WTC11 (cell line): ENCODE data around the gene NDUFAF2. TPM values are rescaled to one million over a fixed set of nuclear protein-coding genes. Genes with fewer than 3 reads are reported as not detected.

Experiments
- ATAC-seq: fragments of 200-7000 bp; cut with Tn5 transposase; 2 replicates; pipeline ENCODE4 v1.10.0; 2021; ENCODE audit warnings: mild to moderate bottlenecking, moderate library complexity
- CTCF ChIA-PET: fragments of 300-600 bp; sonication (Branson Sonifier 250); formaldehyde crosslinking; loops from one replicate; lab custom pipeline; 2021; ENCODE audit warnings: antibody characterized with exemption; lab: Charles Lee
- POLR2A ChIA-PET: fragments of 350-600 bp; sonication (Branson Sonifier 250); formaldehyde crosslinking; loops from one replicate; lab custom pipeline; 2021; ENCODE audit warnings: antibody characterized with exemption; lab: Charles Lee
- DNase-seq: peaks from one replicate; pipeline ENCODE4 v3.0.0; 2021; ENCODE audit warnings: low spot score
- H3K27ac Mint-ChIP-seq: 2 replicates; pipeline ENCODE4 v1.8.0; 2021; ENCODE audit warnings: mixed read lengths
- H3K27me3 Mint-ChIP-seq: 2 replicates; pipeline ENCODE4 v1.8.0; 2021; ENCODE audit warnings: low read depth, mild to moderate bottlenecking, moderate library complexity, mixed read lengths
- H3K36me3 Mint-ChIP-seq: 2 replicates; pipeline ENCODE4 v1.8.0; 2021; ENCODE audit warnings: mixed read lengths
- H3K4me1 Mint-ChIP-seq: 2 replicates; pipeline ENCODE4 v1.8.0; 2022; ENCODE audit warnings: mixed read lengths
- H3K4me3 Mint-ChIP-seq: 2 replicates; pipeline ENCODE4 v1.8.0; 2021; ENCODE audit warnings: mild to moderate bottlenecking, moderate library complexity, mixed read lengths
- H3K9me3 Mint-ChIP-seq: 2 replicates; pipeline ENCODE4 v1.8.0; 2021; ENCODE audit warnings: mixed read lengths
- FOXJ3 ChIP-seq: sonication (generic); formaldehyde crosslinking; IDR thresholded peaks from 2 replicates; pipeline ENCODE4 v1.9.0; 2021; ENCODE audit warnings: missing genetic modification reagents, mild to moderate bottlenecking, borderline replicate concordance
- FOXP1 ChIP-seq: sonication (generic); formaldehyde crosslinking; IDR thresholded peaks from 2 replicates; pipeline ENCODE4 v1.8.0; 2022; ENCODE audit warnings: missing genetic modification reagents, mild to moderate bottlenecking, moderate library complexity, borderline replicate concordance
- JUN ChIP-seq: sonication (generic); formaldehyde crosslinking; IDR thresholded peaks from 2 replicates; pipeline ENCODE4 v1.8.0; 2023; ENCODE audit warnings: mild to moderate bottlenecking, missing genetic modification reagents
- NFATC4 ChIP-seq: fragments of 250-450 bp; sonication (Bioruptor Pico); IDR thresholded peaks from 2 replicates; pipeline ENCODE4 v1.9.0; 2021; ENCODE audit warnings: mild to moderate bottlenecking
- NFE2L1 ChIP-seq: sonication (generic); formaldehyde crosslinking; IDR thresholded peaks from 2 replicates; pipeline ENCODE4 v1.8.1; 2023; ENCODE audit warnings: missing genetic modification reagents
- NR1H2 ChIP-seq: sonication (generic); formaldehyde crosslinking; IDR thresholded peaks from 2 replicates; pipeline ENCODE4 v1.9.0; 2021; ENCODE audit warnings: mild to moderate bottlenecking, moderate library complexity, missing genetic modification reagents
- NR2C2 ChIP-seq: sonication (generic); formaldehyde crosslinking; IDR thresholded peaks from 2 replicates; pipeline ENCODE4 v1.8.0; 2022; ENCODE audit warnings: mild to moderate bottlenecking, missing genetic modification reagents
- ZNF219 ChIP-seq: sonication (generic); formaldehyde crosslinking; IDR thresholded peaks from 2 replicates; pipeline ENCODE4 v1.8.0; 2023; ENCODE audit warnings: missing genetic modification reagents, mild to moderate bottlenecking, borderline replicate concordance
- ZNF396 ChIP-seq: fragments of 250-450 bp; sonication (Bioruptor Pico); IDR thresholded peaks from 2 replicates; pipeline ENCODE4 v1.8.0; 2021; ENCODE audit warnings: mild to moderate bottlenecking, moderate library complexity, borderline replicate concordance
- total RNA-seq: library from RNA; stranded (reverse); gene quantifications from 3 replicates; pipeline ENCODE4 v1.2.3, GENCODE V29; 2021
- TF ChIP-seq, protein P1 (sequence below): sonication (generic); formaldehyde crosslinking; IDR thresholded peaks from 2 replicates; pipeline ENCODE4 v1.8.0; 2022; ENCODE audit warnings: missing genetic modification reagents
- TF ChIP-seq, protein P2 (sequence below): sonication (generic); formaldehyde crosslinking; IDR thresholded peaks from 2 replicates; pipeline ENCODE4 v1.8.1; 2023; ENCODE audit warnings: mild to moderate bottlenecking, moderate library complexity, missing genetic modification reagents
- TF ChIP-seq, protein P3 (sequence below): sonication (generic); formaldehyde crosslinking; IDR thresholded peaks from 2 replicates; pipeline ENCODE4 v1.8.0; 2023; ENCODE audit warnings: missing genetic modification reagents
- TF ChIP-seq, protein P4 (sequence below): sonication (generic); formaldehyde crosslinking; IDR thresholded peaks from 2 replicates; pipeline ENCODE4 v1.8.0; 2022; ENCODE audit warnings: mild to moderate bottlenecking, missing genetic modification reagents
- TF ChIP-seq, protein P5 (sequence below): fragments of 250-450 bp; sonication (Bioruptor Pico); IDR thresholded peaks from 2 replicates; pipeline ENCODE4 v1.9.0; 2021; ENCODE audit warnings: moderate library complexity, mild to moderate bottlenecking, inconsistent platforms, borderline replicate concordance

The NDUFAF2 gene
- total RNA-seq, 1 experiment from 2014 or later, result 42.0 TPM

DNA sequence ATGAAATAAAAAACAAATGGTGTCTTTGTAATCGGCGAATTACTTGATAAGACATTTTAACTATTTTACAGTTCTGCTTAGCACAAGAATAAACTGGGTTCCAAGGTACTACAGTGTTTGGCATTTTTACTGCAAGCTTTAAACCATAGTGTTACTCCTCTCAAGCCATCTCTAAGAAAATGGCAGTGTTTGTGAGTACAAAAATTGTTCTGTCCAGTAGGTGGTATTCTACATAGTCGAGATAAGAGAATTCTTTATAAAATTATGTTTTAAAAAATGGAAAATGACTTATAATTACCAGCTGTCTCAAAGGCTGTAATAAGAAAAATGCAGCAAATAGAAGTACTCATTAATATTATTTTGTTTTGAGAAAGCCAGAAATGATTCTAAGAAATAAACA is 214.1 kb downstream of the NDUFAF2 start (continued):
- TF ChIP-seq, protein P1, sequence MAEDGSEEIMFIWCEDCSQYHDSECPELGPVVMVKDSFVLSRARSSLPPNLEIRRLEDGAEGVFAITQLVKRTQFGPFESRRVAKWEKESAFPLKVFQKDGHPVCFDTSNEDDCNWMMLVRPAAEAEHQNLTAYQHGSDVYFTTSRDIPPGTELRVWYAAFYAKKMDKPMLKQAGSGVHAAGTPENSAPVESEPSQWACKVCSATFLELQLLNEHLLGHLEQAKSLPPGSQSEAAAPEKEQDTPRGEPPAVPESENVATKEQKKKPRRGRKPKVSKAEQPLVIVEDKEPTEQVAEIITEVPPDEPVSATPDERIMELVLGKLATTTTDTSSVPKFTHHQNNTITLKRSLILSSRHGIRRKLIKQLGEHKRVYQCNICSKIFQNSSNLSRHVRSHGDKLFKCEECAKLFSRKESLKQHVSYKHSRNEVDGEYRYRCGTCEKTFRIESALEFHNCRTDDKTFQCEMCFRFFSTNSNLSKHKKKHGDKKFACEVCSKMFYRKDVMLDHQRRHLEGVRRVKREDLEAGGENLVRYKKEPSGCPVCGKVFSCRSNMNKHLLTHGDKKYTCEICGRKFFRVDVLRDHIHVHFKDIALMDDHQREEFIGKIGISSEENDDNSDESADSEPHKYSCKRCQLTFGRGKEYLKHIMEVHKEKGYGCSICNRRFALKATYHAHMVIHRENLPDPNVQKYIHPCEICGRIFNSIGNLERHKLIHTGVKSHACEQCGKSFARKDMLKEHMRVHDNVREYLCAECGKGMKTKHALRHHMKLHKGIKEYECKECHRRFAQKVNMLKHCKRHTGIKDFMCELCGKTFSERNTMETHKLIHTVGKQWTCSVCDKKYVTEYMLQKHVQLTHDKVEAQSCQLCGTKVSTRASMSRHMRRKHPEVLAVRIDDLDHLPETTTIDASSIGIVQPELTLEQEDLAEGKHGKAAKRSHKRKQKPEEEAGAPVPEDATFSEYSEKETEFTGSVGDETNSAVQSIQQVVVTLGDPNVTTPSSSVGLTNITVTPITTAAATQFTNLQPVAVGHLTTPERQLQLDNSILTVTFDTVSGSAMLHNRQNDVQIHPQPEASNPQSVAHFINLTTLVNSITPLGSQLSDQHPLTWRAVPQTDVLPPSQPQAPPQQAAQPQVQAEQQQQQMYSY (CRISPR knock-in tag), result no peak
- TF ChIP-seq NR1H2, result no peak

DNA sequence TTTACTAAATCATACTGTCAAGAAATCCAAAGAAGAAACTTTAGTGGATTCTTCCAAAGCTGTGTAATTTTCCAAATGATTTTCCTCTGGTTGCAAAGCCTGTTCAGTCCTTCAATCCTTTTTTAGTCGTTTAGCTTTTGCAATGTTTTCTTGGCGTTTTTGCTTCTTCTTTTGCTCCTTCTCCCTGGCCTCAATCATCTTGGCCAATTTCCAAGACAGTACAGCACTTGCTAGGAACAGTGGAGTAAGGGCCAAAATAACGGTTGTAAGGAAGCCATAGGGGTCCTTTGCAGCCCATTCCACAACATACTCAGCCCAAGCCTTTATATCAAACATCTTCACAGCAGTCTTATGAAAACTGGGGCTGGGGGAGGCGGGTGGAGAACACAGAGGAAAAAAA is 214.8 kb downstream of the NDUFAF2 start:
- TF ChIP-seq FOXJ3 (CRISPR knock-in tag) (no peak), ZNF396 (no peak), NFATC4 (no peak)
- TF ChIP-seq, all 79 proteins: peak for 0
- Mint-ChIP-seq H3K9me3 (peaks cover 11% of the 10 kb centered on the region), H3K36me3 (peaks cover 37% of the 10 kb centered on the region), H3K4me3 (no peak overlapping the region), H3K4me1 (peaks cover 17% of the 10 kb centered on the region), H3K27ac (no peak overlapping the region), H3K27me3 (no peaks in the 10 kb centered on the region)
- ATAC-seq (no peak), DNase-seq (no peak)
- ChIA-PET CTCF (no interaction called here), POLR2A (no interaction called here)

DNA sequence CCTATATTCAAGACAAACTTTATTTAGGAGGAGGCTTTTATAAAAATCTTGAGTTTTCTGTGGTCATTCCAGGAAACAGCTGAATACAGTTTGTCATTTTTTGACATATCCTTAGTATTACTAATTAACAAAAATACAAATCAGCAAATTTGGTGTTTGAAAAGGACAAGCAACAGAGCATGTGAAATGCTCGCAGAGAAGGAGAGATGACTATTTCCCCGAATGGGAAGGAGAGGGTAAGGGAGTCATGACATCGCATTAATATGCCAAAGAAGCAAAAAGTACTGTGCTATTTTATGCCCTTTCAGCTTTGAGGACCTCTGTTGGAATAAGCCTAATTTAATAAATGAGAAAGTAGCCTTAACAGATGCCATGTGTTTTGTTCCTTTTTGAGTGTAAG is 215.5 kb downstream of the NDUFAF2 start:
- H3K36me3 Mint-ChIP-seq, result peaks cover 39% of the 10 kb centered on the region
- H3K4me1 Mint-ChIP-seq, result peaks cover 20% of the 10 kb centered on the region
- no peak for DNase-seq
- H3K9me3 Mint-ChIP-seq, result peaks cover 11% of the 10 kb centered on the region
- no peak overlapping the region for H3K27ac Mint-ChIP-seq
- no peaks in the 10 kb centered on the region for H3K27me3 Mint-ChIP-seq
- no peak for TF ChIP-seq NFE2L1 (CRISPR knock-in tag)
- TF ChIP-seq, protein P1 (CRISPR knock-in tag), result no peak
- TF ChIP-seq, protein P2, sequence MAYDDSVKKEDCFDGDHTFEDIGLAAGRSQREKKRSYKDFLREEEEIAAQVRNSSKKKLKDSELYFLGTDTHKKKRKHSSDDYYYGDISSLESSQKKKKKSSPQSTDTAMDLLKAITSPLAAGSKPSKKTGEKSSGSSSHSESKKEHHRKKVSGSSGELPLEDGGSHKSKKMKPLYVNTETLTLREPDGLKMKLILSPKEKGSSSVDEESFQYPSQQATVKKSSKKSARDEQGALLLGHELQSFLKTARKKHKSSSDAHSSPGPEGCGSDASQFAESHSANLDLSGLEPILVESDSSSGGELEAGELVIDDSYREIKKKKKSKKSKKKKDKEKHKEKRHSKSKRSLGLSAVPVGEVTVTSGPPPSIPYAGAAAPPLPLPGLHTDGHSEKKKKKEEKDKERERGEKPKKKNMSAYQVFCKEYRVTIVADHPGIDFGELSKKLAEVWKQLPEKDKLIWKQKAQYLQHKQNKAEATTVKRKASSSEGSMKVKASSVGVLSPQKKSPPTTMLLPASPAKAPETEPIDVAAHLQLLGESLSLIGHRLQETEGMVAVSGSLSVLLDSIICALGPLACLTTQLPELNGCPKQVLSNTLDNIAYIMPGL (CRISPR knock-in tag), result no peak
- no peak for TF ChIP-seq ZNF219 (CRISPR knock-in tag)
- TF ChIP-seq, protein P3, sequence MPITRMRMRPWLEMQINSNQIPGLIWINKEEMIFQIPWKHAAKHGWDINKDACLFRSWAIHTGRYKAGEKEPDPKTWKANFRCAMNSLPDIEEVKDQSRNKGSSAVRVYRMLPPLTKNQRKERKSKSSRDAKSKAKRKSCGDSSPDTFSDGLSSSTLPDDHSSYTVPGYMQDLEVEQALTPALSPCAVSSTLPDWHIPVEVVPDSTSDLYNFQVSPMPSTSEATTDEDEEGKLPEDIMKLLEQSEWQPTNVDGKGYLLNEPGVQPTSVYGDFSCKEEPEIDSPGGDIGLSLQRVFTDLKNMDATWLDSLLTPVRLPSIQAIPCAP (CRISPR knock-in tag), result no peak
- TF ChIP-seq, protein P4, sequence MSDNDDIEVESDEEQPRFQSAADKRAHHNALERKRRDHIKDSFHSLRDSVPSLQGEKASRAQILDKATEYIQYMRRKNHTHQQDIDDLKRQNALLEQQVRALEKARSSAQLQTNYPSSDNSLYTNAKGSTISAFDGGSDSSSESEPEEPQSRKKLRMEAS (CRISPR knock-in tag), result no peak
- no peak for TF ChIP-seq NR2C2 (CRISPR knock-in tag)
- no peak for TF ChIP-seq JUN (CRISPR knock-in tag)
- no peak for TF ChIP-seq NFATC4
- TF ChIP-seq, protein P5, sequence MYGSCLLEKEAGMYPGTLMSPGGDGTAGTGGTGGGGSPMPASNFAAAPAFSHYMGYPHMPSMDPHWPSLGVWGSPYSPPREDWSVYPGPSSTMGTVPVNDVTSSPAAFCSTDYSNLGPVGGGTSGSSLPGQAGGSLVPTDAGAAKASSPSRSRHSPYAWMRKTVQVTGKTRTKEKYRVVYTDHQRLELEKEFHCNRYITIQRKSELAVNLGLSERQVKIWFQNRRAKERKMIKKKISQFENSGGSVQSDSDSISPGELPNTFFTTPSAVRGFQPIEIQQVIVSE (CRISPR knock-in tag), result no peak
- TF ChIP-seq FOXP1 (CRISPR knock-in tag), result no peak
- TF ChIP-seq, all 79 proteins: peak for 0
- ChIA-PET CTCF (no interaction called here), POLR2A (no interaction called here)
- no peak for ATAC-seq
- peak overlapping the region; percentile 90 for H3K4me3 Mint-ChIP-seq
